HG03103 (cell line): Measurements from ENCODE around the gene TMEM169.
"Not testable (repeated sequence)": the region's sequence is repeated elsewhere in the genome, so short reads cannot be mapped to it uniquely, and the experiment has no call there.

Experiments used
- ATAC-seq: cut with Tn5 transposase; IDR thresholded peaks from one replicate; pipeline ENCODE4 v1.9.1; 2021; ENCODE audit warnings: low read depth; ENCODE audit not compliant: unreplicated experiment

The TMEM169 gene

DNA sequence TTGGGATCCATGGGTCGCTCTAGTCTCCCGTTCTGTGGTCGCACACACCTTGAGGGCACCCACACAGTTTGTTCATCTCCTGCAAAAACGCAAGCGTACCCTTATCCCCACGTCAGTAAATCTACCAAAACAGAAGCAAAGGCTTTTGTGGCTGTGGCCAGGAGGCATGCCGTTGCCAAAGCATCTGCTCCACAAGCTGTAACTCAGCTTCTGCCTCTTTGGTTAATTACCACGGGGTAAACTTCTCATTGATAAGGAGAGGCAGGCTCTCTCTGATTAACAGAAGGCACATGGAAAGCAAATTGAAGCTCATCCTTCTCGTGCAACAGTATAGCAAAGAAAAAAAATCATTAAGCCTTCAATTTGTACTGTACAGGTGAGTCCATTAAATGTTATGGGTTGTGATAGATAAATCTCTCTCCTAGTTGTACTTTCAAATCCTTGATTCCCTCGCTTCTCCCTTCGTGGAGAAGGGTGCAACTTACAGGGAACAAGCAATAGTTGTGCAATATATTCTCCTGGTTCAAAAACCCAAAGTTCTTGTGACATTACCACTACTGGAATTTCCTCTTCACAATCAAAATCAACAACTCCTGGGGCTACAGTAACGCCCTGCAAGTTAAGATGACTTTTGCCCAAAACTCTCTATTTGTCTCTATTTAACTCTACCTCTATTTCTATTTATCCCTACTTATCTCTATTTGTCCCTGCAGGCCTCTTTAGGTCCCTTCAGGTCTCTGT is 10.4 kb upstream of the TMEM169 start:
- no peak for ATAC-seq

DNA sequence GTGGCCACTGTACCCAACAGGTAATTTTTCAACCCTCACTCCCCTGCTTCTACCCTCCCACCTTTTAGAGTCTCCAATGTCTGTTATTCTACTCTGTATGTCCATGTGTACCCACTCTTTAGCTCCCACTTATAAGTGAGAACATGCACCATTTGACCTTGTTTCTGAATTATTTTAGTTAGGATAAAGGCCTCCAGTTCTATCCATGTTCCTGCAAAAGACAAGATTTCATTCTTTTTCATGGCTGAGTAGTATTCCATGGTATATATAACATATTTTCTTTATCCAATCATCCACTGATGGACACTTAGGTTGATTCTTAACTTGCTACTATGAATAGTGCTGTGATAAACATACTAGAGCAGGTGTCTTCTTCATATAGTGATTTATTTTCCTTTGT is 9.2 kb upstream of the TMEM169 start:
- no peak for ATAC-seq

DNA sequence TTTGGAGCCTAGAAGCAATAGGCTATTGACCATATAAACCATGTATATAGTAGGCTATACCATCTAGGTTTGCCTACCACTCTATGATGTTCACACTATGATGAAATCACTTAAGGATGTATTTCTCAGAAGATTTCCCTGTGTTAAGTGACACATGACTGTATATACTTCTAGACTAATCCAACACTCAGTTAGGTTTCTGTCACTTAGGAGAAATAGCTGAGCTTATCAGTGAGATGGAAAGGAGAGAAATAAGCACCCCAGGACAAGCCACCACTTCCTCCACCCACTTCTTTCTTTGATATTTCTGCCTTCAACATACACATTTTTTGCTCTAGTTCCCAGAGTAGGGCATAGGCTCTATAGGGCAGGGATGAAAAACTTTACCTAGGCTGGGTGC is 7.9 kb upstream of the TMEM169 start:
- ATAC-seq, result no peak

DNA sequence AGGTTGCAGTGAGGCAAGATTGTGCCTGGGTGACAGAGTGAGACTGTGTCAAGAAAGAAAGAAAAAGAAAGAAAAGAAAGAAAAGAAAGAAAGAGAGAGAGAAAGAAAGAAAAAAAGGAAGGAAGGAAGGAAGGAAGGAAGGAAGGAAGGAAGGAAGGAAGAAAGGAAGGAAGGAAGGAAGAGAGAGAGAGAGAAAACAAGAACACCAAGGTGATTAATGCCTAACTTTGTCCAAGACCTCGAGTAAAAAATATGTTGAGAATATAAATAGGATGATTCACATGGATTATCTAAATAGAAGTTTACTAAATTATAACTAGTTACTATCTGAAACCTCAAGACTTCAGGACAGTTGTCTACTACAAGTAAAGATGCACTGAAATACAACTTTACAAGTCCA is 7.3 kb upstream of the TMEM169 start:
- ATAC-seq, result no peak

DNA sequence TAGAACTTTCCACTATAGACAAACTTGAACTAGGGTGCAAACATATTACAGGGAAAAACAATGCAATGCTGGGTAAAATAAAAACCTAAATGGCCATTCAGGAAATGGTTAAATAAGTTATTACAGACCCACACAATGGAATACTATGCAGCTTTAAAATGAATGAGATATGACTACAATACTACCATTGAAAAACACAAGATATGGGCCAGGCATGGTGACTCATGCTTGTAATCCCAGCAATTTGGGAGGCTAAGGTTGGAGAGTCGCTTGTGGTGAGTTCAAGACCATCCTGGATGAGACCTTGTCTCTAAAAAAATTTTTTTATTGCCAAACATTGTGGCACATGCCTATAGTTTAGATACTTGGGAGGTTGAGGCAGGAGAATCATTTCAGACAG is 6.9 kb upstream of the TMEM169 start:
- no peak for ATAC-seq

DNA sequence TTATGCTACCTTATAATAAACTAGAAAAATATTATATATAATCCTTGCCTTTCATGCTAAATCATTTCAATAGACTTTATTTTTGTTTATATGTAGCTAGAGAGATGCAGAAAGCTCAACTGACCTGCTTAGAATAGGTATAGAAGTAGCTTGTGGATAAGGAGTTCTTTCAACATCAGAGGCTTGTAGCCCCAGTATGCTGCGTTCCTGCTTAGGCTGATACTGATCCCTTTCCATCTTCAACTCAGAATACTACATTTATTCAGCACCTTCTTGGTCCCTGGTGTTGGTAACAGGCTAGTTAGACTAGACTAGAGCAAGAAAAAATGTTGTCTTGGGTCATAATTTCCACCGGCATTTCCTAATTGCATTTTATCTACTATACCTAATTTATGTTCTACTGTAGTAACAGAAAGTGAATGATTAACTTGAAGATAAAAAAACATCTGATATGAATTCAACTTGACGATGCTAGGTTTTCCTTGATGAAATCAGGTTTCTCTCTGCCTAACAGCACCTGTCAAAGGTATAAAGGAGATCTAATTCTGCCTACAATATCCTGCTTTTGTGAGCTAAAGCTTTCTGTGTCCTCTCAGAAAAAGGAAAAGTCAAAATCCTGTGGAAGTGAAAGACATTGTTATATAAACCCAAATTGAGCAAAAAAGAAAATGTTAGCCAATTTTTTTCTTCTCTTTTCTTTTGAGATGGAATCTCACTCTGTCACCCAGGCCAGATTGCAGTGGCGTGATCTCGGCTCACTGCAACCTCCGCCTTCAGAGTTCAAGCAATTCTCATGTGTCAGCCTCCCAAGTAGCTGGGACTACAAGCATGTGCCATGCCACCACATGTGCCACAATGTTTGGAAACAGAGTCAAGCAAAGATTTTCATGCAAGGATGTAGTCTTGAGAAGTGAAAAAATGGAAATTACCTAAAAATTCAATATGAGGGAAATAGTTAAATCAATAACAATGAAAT is 5.9 kb upstream of the TMEM169 start:
- ATAC-seq, result no peak

DNA sequence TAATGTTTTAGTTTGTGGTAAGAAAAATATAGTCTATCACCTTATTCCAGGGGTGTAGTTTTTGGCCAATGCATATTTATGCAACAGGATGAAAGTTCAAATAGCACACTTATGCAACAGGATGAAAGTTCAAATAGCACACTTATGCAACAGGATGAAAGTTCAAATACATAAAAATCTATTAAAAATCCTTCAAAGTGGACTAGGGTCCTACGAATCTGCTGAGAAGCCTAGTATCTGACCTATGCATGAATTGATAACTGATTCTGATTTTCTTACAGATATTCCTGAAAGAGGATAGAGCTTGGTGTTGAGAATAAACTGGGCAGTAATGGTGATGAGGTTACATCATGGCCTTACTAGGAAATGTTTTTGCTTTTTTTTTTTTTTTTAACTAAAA is 2.9 kb upstream of the TMEM169 start:
- no peak for ATAC-seq

DNA sequence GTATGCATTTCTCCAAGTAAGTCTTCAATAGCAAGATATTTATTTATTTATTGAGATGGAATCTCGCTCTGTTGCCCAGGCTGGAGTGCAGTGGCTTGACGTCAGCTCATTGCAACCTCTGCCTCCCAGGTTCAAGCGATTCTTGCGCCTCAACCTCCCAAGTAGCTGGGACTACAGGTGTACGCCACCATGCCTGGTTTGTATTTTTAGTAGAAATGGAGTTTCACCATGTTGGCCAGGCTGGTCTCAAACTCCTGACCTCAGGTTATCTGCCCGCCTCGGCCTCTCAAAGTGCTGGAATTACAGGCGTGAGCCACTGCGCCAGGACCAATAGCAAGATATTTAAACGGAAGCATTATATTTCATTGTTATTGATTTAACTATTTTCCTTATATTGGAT is 1.7 kb upstream of the TMEM169 start:
- not testable (repeated sequence) for ATAC-seq

DNA sequence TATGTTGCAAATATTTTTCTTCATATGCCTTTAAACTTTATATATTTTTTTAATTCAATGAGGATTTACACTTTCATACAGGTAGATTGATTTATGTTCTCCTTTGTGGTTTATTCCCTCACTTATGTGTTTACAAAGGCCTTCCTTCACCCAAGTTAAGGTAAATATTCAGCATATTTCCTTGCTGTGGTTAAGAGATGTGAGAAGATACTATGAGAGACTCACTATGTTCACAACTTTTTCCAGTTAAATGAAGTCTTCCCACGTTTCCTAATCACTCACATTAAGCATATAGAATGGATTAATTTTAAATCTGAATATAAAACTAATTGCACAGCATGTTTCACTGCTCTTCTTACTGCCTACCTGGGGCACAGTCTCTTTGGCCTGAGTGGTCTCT is 707 bp upstream of the TMEM169 start:
- no peak for ATAC-seq

DNA sequence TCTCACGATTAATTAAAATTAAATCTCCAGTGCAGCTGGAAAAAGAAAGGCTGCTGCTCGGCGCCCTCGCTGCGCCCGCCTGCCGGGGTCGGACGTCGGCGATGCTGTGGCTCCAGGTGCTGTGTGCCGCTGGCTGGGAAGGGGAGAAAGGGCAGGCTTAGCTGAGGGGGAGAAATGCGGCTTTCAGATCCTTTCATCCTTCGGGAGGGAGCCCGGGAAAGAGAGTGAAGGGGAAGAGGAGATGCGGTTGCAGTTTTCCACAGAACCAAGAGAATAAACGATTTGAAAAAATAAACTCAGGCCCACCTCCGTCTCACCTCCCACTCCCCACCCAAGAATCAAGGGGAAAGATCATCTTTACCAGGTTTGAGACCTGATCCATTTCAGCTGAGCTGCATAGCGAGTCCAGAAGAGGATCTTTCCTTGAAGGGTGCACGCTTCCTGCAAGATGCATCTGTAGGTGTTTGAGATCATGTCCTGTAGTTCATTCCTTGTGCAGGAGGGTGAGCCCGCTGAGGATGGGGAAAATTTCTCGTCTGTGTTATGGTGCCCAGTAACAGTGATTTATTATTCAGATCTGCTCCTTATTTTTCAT is 495 bp downstream of the TMEM169 start:
- no peak for ATAC-seq

DNA sequence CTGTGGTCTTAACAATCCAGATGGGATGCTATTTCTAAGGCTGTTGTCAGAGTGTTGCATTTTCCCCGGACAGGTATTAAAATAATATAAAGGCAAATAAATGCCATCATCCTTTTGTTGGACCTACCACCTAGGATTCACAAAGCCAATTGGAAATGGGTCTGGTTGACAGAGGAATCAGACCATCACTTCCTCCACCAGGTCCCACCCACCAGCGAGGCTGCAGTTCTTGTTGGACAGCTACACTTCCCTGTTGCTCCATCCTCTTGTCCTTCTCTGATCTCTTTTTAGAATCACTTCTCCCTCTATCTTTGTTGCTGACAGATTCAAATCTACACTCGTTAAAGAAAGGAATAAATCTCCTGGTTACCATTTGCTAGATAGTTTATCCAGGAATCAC is 1.1 kb downstream of the TMEM169 start:
- ATAC-seq, result no peak

DNA sequence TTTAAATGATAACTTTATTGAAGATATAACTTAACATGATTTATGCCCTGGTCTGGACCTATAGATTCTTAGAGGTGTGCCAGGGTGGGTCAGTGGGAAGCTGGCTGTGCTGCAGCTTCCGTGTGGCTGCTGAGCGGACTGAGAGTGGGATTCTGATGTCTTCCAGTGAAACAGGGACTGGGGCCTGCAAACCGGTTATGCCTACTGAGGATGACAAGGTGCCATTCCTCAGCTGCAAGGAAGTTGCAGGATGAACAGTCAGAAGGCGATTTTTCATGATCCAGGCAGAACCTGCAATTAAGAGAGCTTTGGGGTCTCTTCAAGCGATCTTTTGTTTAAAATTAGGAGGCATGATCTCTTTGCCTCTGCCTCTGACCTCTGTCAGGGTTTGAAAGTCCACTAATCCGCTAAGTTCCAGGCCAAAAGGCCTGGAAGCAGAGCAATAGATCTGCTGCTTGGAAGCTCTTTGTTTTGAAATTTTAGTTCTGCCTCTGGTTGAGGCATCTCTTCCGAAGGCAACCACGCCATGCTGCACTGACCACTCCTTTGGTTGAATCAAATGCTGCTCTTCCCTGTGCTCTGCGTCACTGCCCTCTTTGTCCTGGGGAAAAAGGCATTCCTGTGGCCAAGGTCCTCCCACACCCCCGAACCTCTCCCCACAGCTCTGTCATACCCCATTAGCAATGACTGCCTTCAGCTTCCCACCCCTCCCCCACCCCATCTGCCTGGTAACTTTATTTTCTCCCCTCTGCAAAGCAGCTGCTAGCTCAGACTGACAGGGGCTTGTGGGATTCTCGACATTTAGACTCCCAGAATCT is 2.0 kb downstream of the TMEM169 start:
- no peak for ATAC-seq

DNA sequence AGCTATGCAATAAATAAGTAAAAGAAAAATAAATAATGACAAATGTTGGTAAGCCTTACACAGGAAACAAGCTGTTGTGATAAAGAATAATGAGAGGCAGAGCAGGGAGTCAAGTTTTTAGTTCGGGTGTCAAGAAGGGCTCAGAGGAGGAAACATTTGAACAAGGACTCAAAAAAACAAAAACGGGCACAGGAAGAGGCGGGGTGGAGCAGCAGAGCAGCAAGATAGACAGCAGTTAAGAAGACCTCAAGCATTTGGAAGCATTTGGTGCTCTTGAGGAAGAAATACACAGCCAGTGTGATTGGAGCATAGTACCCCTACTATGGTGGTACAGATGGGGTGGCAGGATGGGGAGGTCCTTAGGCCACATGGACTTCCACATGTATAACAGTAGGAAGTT is 2.8 kb downstream of the TMEM169 start:
- ATAC-seq, result no peak

DNA sequence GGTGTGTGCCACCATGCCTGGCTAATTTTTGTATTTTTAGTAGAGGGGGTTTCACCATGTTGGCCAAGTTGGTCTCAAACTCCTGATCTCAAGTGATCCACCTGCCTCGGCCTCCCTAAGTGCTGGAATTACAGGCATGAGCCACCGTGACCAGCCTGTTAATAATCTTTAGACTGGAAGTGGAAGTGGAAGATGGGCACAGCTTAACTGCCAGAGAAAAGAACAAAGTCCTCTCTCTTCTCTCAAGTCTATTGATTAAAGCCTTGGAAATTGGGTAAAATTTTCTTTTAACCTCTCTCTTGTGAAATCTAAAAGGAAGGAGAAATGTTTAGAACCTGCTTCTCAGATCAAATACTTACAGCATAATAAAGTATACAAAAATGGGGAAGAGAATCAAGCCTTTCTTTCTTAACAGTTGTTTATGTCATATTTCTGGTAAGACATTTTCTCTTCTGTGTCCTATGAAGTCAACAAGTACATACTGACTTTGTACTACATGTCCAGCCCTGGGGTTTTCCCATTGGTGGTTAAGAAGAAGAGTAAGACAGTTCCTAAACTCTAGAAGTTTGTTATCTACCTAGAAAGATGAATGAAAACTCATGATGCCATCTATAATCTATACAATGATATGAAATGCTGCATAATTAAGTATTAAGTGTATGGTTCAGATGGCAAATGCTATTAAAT is 4.6 kb downstream of the TMEM169 start:
- no peak for ATAC-seq

DNA sequence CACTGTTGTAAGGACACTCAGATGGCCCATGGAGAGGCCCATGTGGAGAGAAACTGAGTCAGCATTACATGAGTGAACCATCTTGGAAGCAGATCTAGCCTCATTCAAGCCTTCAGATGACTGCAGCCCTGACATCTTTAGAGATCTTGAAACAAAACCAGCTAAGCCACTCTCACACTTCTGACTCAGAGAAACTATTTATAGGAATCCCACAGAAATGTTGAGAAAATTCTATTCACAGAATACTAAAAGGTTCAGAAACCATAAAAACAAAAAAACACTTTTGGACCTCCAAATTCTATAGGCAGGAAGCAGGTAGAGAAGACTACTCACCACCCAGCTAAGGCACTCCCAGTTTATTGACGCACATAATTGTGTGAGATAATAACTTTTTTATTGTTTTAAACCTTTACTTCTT is 8.7 kb downstream of the TMEM169 start:
- peak; percentile 61 for ATAC-seq

DNA sequence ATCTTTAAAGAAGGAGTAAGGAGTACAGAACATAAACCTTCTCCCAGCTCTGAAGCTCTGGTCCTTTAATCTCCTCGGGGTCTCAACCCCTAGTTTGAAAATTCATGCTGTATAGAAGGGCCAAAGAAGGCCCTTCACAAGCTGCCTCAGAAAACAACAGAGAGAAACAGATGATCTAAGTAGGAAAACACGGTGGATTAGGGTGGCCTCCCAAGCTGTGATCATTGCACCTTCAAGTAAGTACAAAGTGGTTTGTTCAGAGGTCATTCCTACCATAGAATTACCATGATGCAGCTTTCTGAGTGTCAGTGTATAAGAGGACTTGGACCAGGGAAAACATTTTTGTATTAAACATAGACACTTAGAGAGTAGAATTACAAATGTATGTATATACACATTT is 10.9 kb downstream of the TMEM169 start:
- no peak for ATAC-seq

DNA sequence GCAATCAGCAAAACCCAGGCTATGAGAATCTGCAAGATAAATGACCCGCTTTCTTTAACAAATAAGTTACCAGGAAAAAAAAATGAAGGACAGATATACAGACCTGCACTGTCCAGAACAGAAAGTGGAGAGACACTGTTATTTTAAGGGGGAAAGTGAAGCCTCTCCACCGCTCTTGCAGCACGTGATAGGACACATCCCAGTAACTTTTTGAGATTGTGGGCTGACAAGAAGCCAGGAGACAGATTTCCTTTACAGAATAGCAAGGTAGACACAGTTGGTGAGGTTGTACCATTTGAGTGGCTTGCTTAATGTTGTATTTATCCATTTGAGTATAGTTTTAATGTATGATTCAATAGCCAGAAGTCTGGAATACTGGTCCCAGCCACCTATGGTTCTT is 13.0 kb downstream of the TMEM169 start:
- no peak for ATAC-seq

DNA sequence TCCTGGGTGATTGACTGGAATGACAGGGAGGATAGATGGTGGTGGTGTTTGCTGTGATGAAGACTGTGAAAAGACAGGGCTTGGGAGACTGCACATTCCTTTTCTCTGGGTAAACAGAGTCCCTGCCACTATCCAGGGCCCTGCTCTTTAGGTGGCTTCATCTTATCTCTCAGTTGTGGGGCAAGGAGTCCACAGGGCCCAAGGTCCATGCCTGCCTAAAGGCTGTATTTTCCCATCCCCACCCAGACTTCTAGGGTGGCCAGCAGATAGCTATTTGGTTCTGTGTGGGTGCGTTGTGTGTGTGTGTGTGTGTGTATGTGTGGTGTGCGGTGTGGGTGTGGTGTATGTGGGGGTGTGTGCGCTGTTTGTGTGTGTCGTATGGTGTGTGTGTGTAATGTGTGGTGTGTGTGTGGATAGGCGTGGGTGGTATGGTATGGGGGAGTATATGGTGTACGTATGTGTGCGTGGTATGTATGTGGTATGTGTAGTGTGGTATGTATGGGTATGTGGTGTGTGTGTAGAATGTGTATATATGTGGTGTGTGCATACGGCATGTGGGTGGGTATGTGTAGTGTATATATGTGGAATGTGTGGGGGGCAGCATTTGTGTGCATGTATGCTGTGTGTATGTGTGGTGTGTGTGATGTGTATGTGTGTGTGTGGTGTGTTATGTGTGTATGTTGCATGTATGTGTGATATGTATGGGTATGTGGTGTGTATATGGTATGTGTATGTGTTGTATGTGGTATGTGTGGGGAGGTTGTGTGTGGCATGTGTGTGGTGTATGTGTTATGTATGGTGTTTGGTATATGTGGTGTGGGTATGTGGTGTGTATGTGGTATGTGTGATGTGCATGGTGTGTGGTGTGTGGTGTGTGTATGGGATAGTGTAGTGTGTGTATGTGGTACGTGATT is 17.0 kb downstream of the TMEM169 start:
- no peak for ATAC-seq

DNA sequence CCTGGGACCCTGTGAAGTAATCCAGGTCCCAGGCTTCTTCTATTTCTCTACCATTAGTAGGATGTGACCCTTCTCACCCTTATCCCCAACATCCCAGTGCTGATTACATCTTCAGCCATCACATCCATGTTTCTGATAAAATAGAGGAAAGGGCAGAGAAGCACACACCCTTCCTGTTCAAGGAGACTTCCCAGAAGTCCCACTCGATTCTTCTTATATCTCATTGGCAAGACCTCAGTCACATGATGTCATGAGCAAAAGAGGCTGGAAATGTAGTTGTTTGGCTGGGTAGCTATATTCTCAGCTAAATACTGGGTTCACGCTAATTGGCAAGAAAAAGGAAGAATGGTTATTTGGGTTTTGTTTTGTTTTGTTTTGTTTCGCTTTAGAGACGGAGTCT is 19.4 kb downstream of the TMEM169 start:
- ATAC-seq, result no peak
